HG03066 (cell line): ENCODE results near the gene IGFBP5.
A peak's percentile ranks its signal among the peaks of the same experiment; 100 is the strongest.

Experiments used
- ATAC-seq: cut with Tn5 transposase; IDR thresholded peaks from one replicate; pipeline ENCODE4 v1.9.1; 2021; ENCODE audit warnings: low read depth; ENCODE audit not compliant: unreplicated experiment

IGFBP5 gene

GRCh38 chr2:216670266-216671080 lies 24.9 kb downstream of the IGFBP5 start:
- no peak for ATAC-seq

GRCh38 chr2:216666461-216667233 lies 28.7 kb downstream of the IGFBP5 start:
- peak; percentile 78 for ATAC-seq

GRCh38 chr2:216665717-216666116 lies 29.6 kb downstream of the IGFBP5 start:
- no peak for ATAC-seq

- ATAC-seq: no peak
Measured at GRCh38 chr2:216665242-216665641, 30.1 kb downstream of the IGFBP5 start.

GRCh38 chr2:216664593-216665034 lies 30.7 kb downstream of the IGFBP5 start:
- no peak for ATAC-seq

- ATAC-seq: no peak
Measured at GRCh38 chr2:216663846-216664245, 31.5 kb downstream of the IGFBP5 start.

- no peak for ATAC-seq
Measured at GRCh38 chr2:216663106-216663505, 32.2 kb downstream of the IGFBP5 start.

GRCh38 chr2:216661639-216662375 lies 33.5 kb downstream of the IGFBP5 start:
- ATAC-seq: no peak

GRCh38 chr2:216661051-216661450 lies 34.3 kb downstream of the IGFBP5 start:
- no peak for ATAC-seq

- ATAC-seq: no peak
Measured at GRCh38 chr2:216660496-216660895, 34.9 kb downstream of the IGFBP5 start.

- ATAC-seq: no peak
Measured at GRCh38 chr2:216659276-216659675, 36.1 kb downstream of the IGFBP5 start.

- no peak for ATAC-seq
Measured at GRCh38 chr2:216658757-216659156, 36.6 kb downstream of the IGFBP5 start.

- ATAC-seq: no peak
Measured at GRCh38 chr2:216657980-216658379, 37.4 kb downstream of the IGFBP5 start.

- no peak for ATAC-seq
Measured at GRCh38 chr2:216657086-216657855, 38.1 kb downstream of the IGFBP5 start.

GRCh38 chr2:216654528-216655052 lies 40.8 kb downstream of the IGFBP5 start:
- ATAC-seq: no peak

GRCh38 chr2:216653931-216654365 lies 41.4 kb downstream of the IGFBP5 start:
- no peak for ATAC-seq

GRCh38 chr2:216653093-216653799 lies 42.1 kb downstream of the IGFBP5 start:
- ATAC-seq: no peak

- ATAC-seq: no peak
Measured at GRCh38 chr2:216652566-216652965, 42.8 kb downstream of the IGFBP5 start.

- no peak for ATAC-seq
Measured at GRCh38 chr2:216651351-216651881, 43.9 kb downstream of the IGFBP5 start.
